CD4-positive, alpha-beta T cell (primary cell): ENCODE data around the gene C3orf33. TPM values are rescaled to one million over a fixed set of nuclear protein-coding genes. Genes with fewer than 3 reads are reported as not detected.

Source experiments
- ATAC-seq: fragments of 200-7000 bp; cut with Tn5 transposase; one replicate; pipeline ENCODE4 v1.10.0; 2022; ENCODE audit warnings: mild to moderate bottlenecking; ENCODE audit not compliant: poor library complexity
- CTCF ChIA-PET: fragments of 350-600 bp; sonication (Branson Sonifier 250); formaldehyde crosslinking; loops from one replicate; lab custom pipeline; 2021; ENCODE audit warnings: antibody characterized with exemption, inconsistent platforms; lab: Charles Lee
- POLR2A ChIA-PET: fragments of 350-600 bp; sonication (Branson Sonifier 250); formaldehyde crosslinking; loops from one replicate; lab custom pipeline; 2021; ENCODE audit warnings: antibody characterized with exemption, inconsistent platforms; lab: Charles Lee
- DNase-seq, 14 experiments: peaks; one replicate each; pipeline ENCODE4 v3.0.0-alpha.2; 2013 to 2020; ENCODE audit warnings: mixed read lengths in 2 of 14
- H3K27ac ChIP-seq, 2 donors: one replicate each; pipeline versions ENCODE4 v1.5.1 to v1.7.0; 2013; ENCODE audit warnings: low read length in 2 of 2, low read depth in 1 of 2, mild to moderate bottlenecking in 1 of 2
- H3K27me3 ChIP-seq, 2 experiments: 1 replicate in 1 of 2; 2 replicates in 1 of 2; pipeline versions ENCODE4 v1.6.1 to v1.7.0; 2013; ENCODE audit warnings: low read length in 2 of 2, control low read depth in 1 of 2, mild to moderate bottlenecking in 1 of 2, moderate library complexity in 1 of 2; ENCODE audit not compliant: insufficient read depth in 2 of 2, control insufficient read depth in 1 of 2
- H3K36me3 ChIP-seq: one replicate; pipeline ENCODE4 v1.6.1; 2013; ENCODE audit warnings: low read length, control low read depth; ENCODE audit not compliant: insufficient read depth
- H3K4me1 ChIP-seq: one replicate; pipeline ENCODE4 v1.6.1; 2013; ENCODE audit warnings: low read length, control low read depth; ENCODE audit not compliant: insufficient read depth
- H3K4me3 ChIP-seq: one replicate; pipeline ENCODE4 v1.5.1; 2013; ENCODE audit warnings: mild to moderate bottlenecking, low read length, moderate library complexity
- H3K9me3 ChIP-seq, 2 experiments: 1 replicate in 1 of 2; 2 replicates in 1 of 2; pipeline versions ENCODE4 v1.6.1 to v1.7.0; 2013; ENCODE audit warnings: low read length in 2 of 2, mild to moderate bottlenecking in 2 of 2, control low read depth in 1 of 2, moderate library complexity in 1 of 2; ENCODE audit not compliant: control insufficient read depth in 1 of 2, insufficient read depth in 1 of 2
- H3K27ac Mint-ChIP-seq: one replicate; pipeline ENCODE4 v1.8.0; 2020; ENCODE audit warnings: mixed read lengths
- H3K27me3 Mint-ChIP-seq: one replicate; pipeline ENCODE4 v1.8.0; 2021; ENCODE audit warnings: mixed read lengths
- H3K36me3 Mint-ChIP-seq: one replicate; pipeline ENCODE4 v1.8.0; 2021; ENCODE audit warnings: low read depth, mixed read lengths
- H3K4me1 Mint-ChIP-seq: one replicate; pipeline ENCODE4 v1.8.0; 2021; ENCODE audit warnings: low read depth, mixed read lengths
- H3K4me3 Mint-ChIP-seq: one replicate; pipeline ENCODE4 v1.8.0; 2020; ENCODE audit warnings: mild to moderate bottlenecking, mixed read lengths
- H3K9me3 Mint-ChIP-seq: one replicate; pipeline ENCODE4 v1.8.0; 2020; ENCODE audit warnings: mixed read lengths
- CTCF ChIP-seq: fragments of 200-600 bp; IDR thresholded peaks from one replicate; pipeline ENCODE4 v1.8.0; 2022; ENCODE audit warnings: antibody characterized with exemption, mild to moderate bottlenecking
- intact Hi-C, 2 experiments: fragments of 100-400 bp; cut with DNase I in 1 of 2; cut with micrococcal nuclease in 1 of 2; formaldehyde crosslinking; loops; one replicate each; pipeline versions ENCODE4 v1.15.1 to v1.9.0; 2023 to 2025; cut with DNase I, micrococcal nuclease
- total RNA-seq, 174 experiments: library from RNA in 2 of 174; stranded (reverse) in 2 of 174; gene quantifications; one replicate each; pipeline ENCODE4 v1.2.3 and lab custom pipeline; 2021 to 2026

Gene C3orf33
- total RNA-seq, 2 experiments from 2014 or later = 2.4 to 2.6 TPM

GRCh38 chr3:155804323-155804722 is 1.8 kb downstream of the C3orf33 start:
- Histone ChIP-seq H3K4me3 (no peak overlapping the region), H3K9me3 (no peaks in the 10 kb centered on the region), H3K36me3 (no peaks in the 10 kb centered on the region), H3K27ac (no peak overlapping the region), H3K27me3 (no peaks in the 10 kb centered on the region), H3K4me1 (peaks cover 13% of the 10 kb centered on the region)
- ChIA-PET CTCF (no interaction called here), POLR2A (no interaction called here)
- ATAC-seq (no peak), DNase-seq (no peak)
- Mint-ChIP-seq H3K36me3 (peaks cover 38% of the 10 kb centered on the region), H3K9me3 (no peaks in the 10 kb centered on the region), H3K27me3 (peaks cover 3% of the 10 kb centered on the region), H3K27ac (peak overlapping the region; percentile 13), H3K4me3 (peak overlapping the region; percentile 78), H3K4me1 (peaks cover 24% of the 10 kb centered on the region)
- no peak for TF ChIP-seq CTCF
- intact Hi-C loops = loop anchor here in 1 of 2 experiments (2.0 kb wide), 1 partner anchor 66 kb away; the partner anchor contains the start of gene GMPS

GRCh38 chr3:155792532-155792931 is 13.5 kb downstream of the C3orf33 start:
- Histone ChIP-seq H3K27ac (no peak overlapping the region), H3K9me3 (no peaks in the 10 kb centered on the region), H3K4me1 (no peaks in the 10 kb centered on the region), H3K27me3 (no peaks in the 10 kb centered on the region), H3K4me3 (no peak overlapping the region), H3K36me3 (peaks cover 15% of the 10 kb centered on the region)
- DNase-seq = no peak
- ATAC-seq = no peak
- Mint-ChIP-seq H3K27me3 (no peaks in the 10 kb centered on the region), H3K36me3 (peaks cover 68% of the 10 kb centered on the region), H3K27ac (no peak overlapping the region), H3K4me3 (no peak overlapping the region), H3K9me3 (peaks cover 9% of the 10 kb centered on the region), H3K4me1 (peaks cover 17% of the 10 kb centered on the region)
- ChIA-PET POLR2A (no interaction called here), CTCF (no interaction called here)
- intact Hi-C loops = no loop called here
- TF ChIP-seq CTCF = no peak

- Histone ChIP-seq H3K27ac (no peak overlapping the region), H3K36me3 (peaks cover 15% of the 10 kb centered on the region), H3K9me3 (no peaks in the 10 kb centered on the region), H3K4me3 (no peak overlapping the region), H3K4me1 (no peaks in the 10 kb centered on the region), H3K27me3 (no peaks in the 10 kb centered on the region)
- CTCF ChIA-PET = no interaction called here
- intact Hi-C loops = no loop called here
- Mint-ChIP-seq H3K4me3 (no peak overlapping the region), H3K4me1 (peaks cover 13% of the 10 kb centered on the region), H3K27me3 (no peaks in the 10 kb centered on the region), H3K36me3 (peaks cover 61% of the 10 kb centered on the region), H3K27ac (no peak overlapping the region), H3K9me3 (peaks cover 9% of the 10 kb centered on the region)
- ATAC-seq (no peak), DNase-seq (no peak)
- no peak for TF ChIP-seq CTCF
- POLR2A ChIA-PET = no interaction called here
Measured at GRCh38 chr3:155791190-155791589, 14.9 kb downstream of the C3orf33 start.
